PC-3 (cell line): ENCODE measurements around the gene GFRA3.

ENCODE experiments used
- EZH2 ChIP-seq: fragments of 300-600 bp; sonication (generic); IDR thresholded peaks from one replicate; pipeline ENCODE4 v1.6.1; 2017; ENCODE audit warnings: antibody characterized with exemption, mild to moderate bottlenecking, low read length; ENCODE audit not compliant: unreplicated experiment
- EZH2phosphoT487 ChIP-seq: fragments of 300-600 bp; sonication (generic); IDR thresholded peaks from 2 replicates; pipeline ENCODE4 v1.6.1; 2018; ENCODE audit warnings: mild to moderate bottlenecking, antibody characterized with exemption, low read length, borderline replicate concordance
- TF ChIP-seq, protein P1 (sequence below): fragments of 300-600 bp; sonication (generic); conservative IDR thresholded peaks from 2 replicates; pipeline ENCODE4 v1.5.1; 2017; ENCODE audit warnings: antibody characterized with exemption, low read depth, mild to moderate bottlenecking, low read length

DNA sequence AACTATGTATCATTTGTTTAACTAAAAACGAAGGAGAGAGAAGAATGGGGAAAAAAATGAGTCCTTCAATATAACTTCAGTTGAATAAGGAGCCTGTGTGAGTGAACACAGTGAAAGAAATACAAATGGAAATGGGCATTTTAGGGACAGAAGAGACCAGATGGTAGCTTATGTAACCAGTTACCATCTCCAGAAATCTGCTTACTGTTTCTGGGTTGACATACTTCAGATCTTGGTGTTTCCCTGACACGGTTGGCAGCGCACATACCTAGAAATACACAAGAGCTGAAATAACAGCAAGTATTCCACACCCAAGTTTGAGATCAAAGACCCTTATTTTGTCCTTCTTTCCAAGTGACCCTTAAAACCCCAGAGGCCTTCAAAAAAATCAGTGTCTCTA is 14.9 kb upstream of the GFRA3 start:
- TF ChIP-seq, protein P1, sequence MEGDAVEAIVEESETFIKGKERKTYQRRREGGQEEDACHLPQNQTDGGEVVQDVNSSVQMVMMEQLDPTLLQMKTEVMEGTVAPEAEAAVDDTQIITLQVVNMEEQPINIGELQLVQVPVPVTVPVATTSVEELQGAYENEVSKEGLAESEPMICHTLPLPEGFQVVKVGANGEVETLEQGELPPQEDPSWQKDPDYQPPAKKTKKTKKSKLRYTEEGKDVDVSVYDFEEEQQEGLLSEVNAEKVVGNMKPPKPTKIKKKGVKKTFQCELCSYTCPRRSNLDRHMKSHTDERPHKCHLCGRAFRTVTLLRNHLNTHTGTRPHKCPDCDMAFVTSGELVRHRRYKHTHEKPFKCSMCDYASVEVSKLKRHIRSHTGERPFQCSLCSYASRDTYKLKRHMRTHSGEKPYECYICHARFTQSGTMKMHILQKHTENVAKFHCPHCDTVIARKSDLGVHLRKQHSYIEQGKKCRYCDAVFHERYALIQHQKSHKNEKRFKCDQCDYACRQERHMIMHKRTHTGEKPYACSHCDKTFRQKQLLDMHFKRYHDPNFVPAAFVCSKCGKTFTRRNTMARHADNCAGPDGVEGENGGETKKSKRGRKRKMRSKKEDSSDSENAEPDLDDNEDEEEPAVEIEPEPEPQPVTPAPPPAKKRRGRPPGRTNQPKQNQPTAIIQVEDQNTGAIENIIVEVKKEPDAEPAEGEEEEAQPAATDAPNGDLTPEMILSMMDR: no peak
- TF ChIP-seq EZH2phosphoT487: no peak
- TF ChIP-seq EZH2: no peak
